SHP77 (cell line): ENCODE results near the gene DENND1A.

Experiments used
- DNase-seq, 2 experiments: peaks; one replicate each; lab custom pipeline; 2025; lab: John Stamatoyannopoulos, UW

Gene DENND1A

GRCh38 chr9:123540457-123540856 lies 389.5 kb downstream of the DENND1A start:
- no peak for DNase-seq

DNA sequence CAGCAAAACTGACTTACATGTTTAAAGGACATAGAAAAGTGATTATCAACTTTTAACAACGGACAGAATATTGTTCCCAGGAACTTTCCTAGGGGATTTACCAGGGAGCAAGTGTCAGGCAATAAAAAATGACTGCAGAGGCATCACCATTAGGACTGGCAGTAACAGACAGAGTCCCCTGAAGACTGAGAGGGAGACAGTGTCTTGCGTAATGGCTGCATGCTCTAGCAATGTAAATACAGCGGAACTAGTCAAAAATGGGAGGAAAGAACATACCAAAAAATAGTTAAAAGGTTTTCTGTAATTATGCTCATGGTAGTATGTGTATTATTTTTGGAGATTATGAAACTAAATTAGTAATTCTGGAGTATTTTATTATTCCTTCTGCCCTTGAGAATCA lies 392.1 kb downstream of the DENND1A start:
- no peak for DNase-seq

- no peak for DNase-seq
Observed at GRCh38 chr9:123536455-123536868, 393.5 kb downstream of the DENND1A start.

DNA sequence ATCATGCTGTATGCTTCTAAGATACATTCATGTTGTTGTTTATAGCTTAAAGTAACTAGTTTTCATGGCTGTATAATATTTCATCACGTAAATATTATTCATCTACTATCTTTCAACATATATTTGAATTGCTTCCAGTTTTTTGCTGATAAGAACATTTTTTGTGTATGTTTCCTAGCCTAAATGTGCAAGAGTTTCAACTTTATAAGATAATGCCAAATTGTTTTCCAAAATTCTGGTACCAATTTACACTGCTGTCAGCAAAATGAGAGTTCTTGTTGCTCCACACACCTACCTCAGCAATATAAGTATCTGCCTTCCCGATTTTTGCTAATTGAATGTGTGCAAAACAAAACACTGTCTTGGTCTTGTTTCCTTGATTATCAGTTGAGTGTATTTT lies 395.6 kb downstream of the DENND1A start:
- DNase-seq: no peak

DNA sequence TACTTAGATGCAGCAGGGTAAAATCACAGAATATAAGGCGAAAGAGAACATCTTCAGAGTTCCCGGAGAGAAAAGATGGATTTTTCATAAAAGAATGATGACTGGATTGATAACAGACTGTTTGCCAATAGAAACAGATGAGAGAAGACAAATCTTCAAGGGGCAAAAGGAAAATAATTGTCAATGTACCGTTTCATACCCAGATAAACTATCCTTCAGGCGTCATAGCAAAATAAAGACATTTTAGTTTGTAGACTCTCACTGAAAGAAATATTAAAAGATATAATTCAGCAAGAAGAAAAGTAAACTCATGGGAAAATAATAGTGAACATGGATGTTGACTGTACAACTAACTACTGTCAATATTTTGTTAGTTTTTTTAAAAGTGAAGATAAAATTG lies 399.7 kb downstream of the DENND1A start:
- DNase-seq: no peak

DNA sequence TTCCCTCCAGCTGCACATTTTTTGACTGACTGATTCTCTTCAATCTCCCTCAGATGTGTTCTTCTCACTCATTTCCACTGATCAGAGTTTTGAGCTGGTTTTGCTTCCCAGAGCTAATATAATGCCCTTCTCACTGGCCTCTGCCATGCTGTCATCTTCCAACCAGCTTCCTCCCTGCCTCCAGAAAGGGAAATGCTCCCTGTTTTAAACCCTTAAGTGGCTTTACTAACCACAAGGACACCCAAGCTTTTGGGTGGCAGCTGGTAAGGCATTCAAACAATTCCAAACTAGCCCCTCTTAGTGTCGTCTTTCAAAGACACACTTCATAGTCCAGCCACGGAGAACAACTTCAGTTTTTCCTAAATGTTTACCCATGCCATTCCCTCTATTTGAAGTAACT lies 401.4 kb downstream of the DENND1A start:
- DNase-seq: no peak

GRCh38 chr9:123527981-123528380 lies 401.9 kb downstream of the DENND1A start:
- DNase-seq: no peak

GRCh38 chr9:123525957-123526356 lies 404.0 kb downstream of the DENND1A start:
- DNase-seq: no peak

DNA sequence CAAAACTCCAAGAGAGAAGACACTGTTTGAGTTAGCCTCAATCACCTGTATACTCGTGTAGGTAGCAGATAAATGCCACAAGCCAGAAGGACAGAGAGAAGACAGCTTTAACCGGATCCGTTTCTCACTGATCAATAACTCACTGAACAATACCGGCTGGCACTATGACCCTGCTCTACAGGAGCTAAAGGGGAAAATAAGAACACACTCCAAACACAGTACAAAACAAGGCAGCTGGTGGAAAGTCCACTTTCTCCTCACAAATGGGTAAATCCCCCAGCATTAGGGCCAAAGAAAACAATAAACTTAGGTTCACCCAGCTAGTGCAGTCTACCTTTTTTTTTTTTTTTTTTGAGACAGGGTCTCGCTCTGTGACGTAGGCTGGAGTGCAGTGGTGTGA lies 404.5 kb downstream of the DENND1A start:
- DNase-seq: no peak

DNA sequence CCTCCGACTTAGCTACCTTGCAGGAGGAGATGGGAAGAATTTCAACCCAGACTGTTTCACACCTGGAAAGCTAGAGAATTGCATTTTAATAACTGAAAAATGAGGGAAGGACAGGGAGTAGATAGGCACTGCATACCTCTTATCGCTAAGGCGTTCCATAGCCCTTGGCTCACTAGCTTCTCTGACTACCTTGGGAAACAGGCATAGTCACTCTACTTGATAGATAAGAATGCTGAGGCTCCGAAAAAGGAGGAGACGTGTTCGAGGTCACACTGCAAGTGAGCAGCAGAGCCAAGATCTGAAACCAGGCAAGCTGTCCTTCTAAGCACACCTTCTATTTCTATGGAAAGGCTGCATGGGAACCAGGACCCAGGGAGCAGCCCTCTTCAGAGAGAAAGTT lies 405.1 kb downstream of the DENND1A start:
- no peak for DNase-seq

DNA sequence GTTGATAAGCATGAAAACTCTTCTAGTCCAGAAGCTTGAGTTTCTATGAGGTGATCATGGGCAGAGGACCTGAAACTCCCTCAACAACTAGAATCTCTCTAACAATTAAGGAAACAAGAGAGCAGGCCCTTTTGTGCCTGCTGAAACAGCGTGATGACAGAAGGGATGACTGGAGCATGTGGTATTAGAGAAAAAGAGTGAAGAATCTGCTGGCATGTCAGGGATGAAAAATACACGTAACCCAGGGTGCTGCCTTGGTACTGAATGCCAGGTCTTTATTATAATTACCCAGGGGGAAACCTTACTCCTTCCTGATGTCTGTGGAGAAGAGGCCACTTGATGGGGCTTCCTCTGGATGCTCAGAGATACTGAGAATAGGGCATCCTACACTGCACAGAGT lies 406.1 kb downstream of the DENND1A start:
- no peak for DNase-seq

DNA sequence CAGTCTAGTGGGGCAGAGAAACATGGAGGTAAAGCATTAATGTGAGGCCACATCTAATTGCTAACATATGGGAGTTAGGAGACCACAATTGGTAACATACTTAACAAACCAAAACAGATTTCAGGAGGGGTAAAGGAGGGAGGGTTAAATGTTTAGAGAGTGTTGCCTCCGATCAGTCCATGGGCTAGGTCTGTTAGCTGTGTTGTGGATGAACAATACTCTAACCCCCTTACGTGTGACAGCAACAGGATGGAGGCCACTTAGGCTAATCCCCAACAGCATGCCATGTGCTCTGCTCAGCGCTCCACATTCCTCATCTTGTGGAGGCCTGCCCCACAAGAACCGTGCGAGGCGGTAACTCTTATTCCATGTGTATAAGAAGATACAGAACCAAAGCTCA lies 406.9 kb downstream of the DENND1A start:
- no peak for DNase-seq

DNA sequence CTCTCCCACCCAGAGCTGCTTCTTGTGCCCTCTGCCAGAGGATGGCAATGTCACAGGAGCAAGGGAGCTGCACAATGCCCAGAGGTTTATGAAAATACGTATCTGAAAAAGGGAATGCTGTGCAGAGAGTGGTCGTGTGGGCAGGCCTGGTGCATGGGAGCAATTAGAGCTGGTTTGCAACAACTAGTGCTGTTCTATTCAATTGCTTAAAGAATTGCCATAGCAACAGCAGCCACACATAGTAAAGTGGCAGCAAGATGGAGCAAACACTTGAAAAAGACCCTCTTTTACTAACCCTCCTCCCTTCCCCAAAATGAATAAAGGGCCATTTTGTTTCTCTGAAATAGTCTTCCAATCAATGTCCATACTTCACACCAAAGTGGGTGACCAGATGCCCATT lies 407.7 kb downstream of the DENND1A start:
- no peak for DNase-seq

DNA sequence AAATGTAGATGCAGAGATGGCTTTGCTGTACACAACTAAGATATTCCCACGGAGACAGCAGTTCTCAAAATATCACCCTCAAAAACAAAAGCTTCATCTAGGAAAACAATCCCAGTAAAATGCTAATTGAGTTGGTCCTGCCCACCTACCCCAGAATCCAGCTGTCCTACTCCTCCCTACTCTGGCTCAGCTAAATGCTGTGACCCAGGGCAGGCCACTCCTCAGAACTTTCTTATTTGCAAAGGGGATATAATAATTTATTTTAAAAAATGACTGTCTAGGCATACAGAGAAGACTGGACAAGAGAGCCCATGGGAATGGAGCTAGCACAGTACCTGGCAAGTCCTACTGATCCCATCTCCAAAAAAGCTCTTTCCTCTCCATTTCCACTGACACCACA lies 411.6 kb downstream of the DENND1A start:
- no peak for DNase-seq

GRCh38 chr9:123517512-123517911 lies 412.4 kb downstream of the DENND1A start:
- DNase-seq: no peak

DNA sequence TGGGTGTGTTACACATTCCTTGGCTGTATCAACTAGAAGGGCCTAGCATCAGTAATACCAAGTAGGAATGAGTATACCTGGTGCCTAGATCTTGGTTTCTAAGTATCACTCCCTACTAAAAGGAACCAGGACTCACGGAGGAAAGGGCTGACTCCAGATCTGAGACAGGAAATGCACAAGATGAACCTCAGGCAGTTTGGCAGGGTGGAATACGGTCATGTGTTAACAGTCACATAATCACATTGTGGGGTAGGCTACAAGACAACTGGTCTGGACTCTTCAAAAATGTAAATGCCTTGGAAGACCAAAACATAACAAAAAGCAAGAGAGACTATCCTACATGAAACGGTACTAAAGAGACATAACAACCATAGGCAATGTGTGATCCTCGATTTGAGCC lies 415.2 kb downstream of the DENND1A start:
- no peak for DNase-seq

DNA sequence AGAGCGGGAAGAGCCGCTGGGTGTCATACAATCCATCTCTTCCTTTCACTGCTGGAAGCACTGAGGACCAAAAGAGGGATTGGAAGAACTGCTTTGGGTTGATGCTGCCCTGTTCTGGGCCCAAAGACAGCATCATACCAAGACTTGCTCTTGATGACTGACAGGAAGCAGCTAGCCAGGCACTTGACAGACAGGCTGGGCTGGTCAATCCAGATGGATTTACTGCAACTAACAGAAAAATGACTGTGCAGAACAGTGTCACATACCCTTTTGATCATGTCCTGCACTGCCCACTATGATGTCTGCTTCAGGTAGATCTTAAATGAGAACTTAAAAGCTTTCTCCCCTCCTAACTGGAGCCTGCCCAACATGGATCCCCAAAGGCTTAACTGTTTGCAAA lies 416.4 kb downstream of the DENND1A start:
- DNase-seq: no peak

- no peak for DNase-seq
Observed at GRCh38 chr9:123511326-123512277, 418.3 kb downstream of the DENND1A start.

DNA sequence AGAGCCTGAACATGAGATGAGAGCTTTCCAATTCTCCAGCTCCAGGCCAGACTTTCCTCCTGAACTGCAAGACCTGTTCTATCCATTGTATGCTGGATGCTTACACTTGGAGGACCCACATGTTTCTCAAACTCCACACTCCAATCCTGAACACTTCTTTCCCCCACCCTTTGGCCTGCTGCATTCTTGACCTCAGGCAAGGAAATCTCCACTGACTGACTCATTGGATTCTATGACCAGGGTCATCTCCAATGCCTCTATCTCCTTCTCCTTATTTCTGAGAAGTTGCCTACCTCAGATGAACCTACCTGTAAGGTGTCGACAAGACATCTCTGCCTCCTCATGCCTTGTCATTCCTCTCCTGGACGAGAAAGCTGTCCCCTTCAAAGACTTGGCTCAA lies 420.3 kb downstream of the DENND1A start:
- no peak for DNase-seq

DNA sequence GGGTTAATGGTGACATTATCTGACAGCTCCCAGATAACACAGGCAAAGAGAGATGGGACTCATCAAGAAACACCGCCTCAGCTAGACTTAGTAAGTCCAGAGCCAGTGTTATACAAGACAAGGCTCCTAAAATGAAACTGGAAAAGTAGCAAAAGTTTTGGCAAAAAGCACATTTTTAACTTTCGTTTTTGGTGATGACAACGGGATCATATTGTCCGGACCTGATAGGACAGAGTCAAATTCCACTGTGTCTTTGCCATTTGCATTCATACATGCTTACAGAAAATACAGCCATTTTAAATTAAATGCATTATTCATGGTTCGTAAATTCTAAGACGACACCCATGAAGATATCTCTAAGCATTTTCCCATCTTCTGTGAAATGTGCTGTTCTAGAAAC lies 421.9 kb downstream of the DENND1A start:
- DNase-seq: no peak

GRCh38 chr9:123505496-123505895 lies 424.4 kb downstream of the DENND1A start:
- DNase-seq: no peak

- DNase-seq: no peak
Observed at GRCh38 chr9:123500336-123500735, 429.6 kb downstream of the DENND1A start.

DNA sequence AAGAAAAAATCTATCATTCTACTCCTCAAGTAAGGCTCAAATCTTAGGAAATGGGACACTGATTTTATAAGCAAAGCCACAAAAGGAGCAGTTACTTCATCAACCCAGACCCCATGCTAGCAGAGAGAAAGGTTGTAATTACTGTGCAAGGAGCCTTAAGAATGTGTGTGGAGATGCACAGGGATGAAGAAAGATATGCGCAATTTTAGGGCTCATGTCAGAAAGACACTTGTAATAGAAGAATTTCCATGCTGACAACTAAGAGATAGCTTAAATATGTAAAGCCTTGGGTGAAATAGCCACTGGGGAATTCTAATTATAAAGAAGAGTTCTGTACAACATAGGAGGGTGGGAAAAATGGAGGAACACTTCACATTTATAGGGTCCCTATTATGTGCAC lies 432.1 kb downstream of the DENND1A start:
- DNase-seq: no peak

DNA sequence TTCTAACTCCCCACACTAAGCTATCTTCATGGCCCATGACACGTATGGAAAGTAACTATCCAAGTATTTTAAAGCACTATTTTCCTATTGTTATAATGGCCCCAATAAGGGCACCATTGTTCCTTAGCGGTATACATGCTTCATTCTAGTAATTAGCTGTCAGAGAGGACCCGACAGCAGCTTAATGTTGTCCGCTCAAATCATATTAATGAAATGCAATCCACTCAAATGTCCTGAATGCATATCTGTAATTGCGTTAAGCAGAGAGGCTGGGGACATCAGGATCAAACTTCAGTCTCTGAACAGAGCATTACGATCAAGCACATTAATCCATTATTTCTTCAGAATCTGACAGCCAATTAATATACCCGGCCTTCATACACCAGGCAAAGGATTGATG lies 434.2 kb downstream of the DENND1A start:
- DNase-seq: no peak
